Breast epithelium (tissue), 3 donors: ENCODE measurements around the gene PON3.

Experiments used
- CTCF ChIP-seq, 3 donors: fragments of 450-650 bp; IDR thresholded peaks; one replicate each; pipeline ENCODE4 v1.5.1; 2016 to 2017; ENCODE audit warnings: antibody characterized with exemption in 3 of 3, mild to moderate bottlenecking in 3 of 3, moderate library complexity in 3 of 3
- POLR2A ChIP-seq: fragments of 450-650 bp; IDR thresholded peaks from one replicate; pipeline ENCODE4 v1.6.1; 2016; ENCODE audit warnings: antibody characterized with exemption, mild to moderate bottlenecking, moderate library complexity
- POLR2AphosphoS5 ChIP-seq, 3 donors: sonication (generic); formaldehyde crosslinking; IDR thresholded peaks; one replicate each; pipeline ENCODE4 v1.6.1; 2017; ENCODE audit warnings: antibody characterized with exemption in 3 of 3

GRCh38 chr7:95395755-95396135 is 430 bp downstream of the PON3 start:
- TF ChIP-seq POLR2AphosphoS5 (IDR thresholded peaks at IDR 0.05) = no peak
- no peak for TF ChIP-seq CTCF (IDR thresholded peaks at IDR 0.05)
- TF ChIP-seq POLR2A = no peak
